Activated CD8-positive, alpha-beta memory T cell treated with anti-CD3 and anti-CD28 coated beads, Interleukin-2, amount 50 U/mL, for 1 hour (primary cell): ENCODE measurements around the gene APPBP2.
"Not testable (repeated sequence)": the region's sequence is repeated elsewhere in the genome, so short reads cannot be mapped to it uniquely, and the experiment has no call there.

ENCODE experiments used
- DNase-seq: peaks from one replicate; pipeline ENCODE4 v3.0.0-alpha.2; 2020; ENCODE audit errors: extremely low read depth

The APPBP2 gene, protein sequence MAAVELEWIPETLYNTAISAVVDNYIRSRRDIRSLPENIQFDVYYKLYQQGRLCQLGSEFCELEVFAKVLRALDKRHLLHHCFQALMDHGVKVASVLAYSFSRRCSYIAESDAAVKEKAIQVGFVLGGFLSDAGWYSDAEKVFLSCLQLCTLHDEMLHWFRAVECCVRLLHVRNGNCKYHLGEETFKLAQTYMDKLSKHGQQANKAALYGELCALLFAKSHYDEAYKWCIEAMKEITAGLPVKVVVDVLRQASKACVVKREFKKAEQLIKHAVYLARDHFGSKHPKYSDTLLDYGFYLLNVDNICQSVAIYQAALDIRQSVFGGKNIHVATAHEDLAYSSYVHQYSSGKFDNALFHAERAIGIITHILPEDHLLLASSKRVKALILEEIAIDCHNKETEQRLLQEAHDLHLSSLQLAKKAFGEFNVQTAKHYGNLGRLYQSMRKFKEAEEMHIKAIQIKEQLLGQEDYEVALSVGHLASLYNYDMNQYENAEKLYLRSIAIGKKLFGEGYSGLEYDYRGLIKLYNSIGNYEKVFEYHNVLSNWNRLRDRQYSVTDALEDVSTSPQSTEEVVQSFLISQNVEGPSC

DNA sequence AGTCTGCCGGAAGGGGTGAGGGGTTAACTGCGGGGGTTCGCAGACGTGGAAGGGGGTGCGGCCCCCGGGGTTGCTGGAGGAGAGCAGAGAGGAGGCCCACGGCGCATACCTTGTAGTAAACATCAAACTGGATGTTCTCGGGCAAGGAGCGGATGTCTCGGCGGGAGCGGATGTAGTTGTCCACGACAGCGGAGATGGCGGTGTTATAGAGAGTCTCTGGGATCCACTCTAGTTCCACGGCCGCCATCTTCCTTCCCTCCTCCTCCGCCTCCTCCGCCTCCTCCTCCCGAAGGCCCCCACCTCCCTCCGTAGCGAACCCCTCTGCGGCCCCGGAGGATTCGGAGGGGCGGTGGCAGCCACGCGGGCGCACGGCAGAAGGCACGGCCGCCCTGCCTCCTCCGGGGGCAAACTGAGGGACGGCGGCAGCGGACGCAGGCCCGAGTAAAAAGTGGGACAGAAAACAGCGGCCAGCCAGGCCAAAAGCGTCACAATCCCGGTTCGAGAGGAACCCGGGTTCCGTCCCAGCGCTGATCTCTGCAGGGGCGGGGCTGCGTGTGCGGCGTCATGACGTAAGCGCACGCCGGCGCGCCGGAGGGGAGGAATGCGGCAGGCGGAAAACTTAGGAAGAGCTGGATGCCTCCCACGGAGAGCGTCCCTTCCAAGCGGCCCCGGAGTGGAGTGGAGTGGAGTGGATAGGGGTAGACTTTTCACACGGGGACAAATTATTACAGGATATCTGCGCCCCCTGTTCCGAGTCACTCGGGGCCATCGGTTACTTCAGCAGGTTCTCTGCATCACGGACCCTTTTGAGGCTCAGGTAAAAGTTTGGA lies at the start of gene APPBP2:
APPBP2 (minus strand) TSS at position 558 of the 830 bp plus-strand sequence; CDS start at position 247, 311 bp downstream.
- DNase-seq, result peak; percentile 40

GRCh38 chr17:60573236-60574051 lies 47.4 kb upstream of the APPBP2 start:
- no peak for DNase-seq

DNA sequence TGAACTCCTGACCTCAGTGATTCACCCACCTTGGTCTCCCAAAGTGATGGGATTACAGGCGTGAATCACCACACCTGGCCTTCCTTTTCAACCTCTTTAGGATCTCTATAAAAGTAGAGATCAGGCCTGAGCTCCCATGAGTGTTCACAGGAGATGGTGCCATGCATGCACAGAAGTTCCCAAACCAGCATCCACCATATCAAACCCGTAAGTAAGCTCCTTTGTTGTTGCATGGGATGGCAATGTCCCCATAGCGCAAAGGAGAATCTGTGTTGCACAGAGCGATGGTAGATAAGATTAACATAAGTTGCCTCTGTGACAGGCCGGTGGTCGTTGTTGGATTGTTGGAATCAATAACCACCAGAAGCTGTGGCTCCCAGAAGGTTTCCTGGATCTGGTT lies 39.2 kb upstream of the APPBP2 start:
- DNase-seq, result no peak

GRCh38 chr17:60563743-60564142 lies 37.7 kb upstream of the APPBP2 start:
- DNase-seq, result no peak

DNA sequence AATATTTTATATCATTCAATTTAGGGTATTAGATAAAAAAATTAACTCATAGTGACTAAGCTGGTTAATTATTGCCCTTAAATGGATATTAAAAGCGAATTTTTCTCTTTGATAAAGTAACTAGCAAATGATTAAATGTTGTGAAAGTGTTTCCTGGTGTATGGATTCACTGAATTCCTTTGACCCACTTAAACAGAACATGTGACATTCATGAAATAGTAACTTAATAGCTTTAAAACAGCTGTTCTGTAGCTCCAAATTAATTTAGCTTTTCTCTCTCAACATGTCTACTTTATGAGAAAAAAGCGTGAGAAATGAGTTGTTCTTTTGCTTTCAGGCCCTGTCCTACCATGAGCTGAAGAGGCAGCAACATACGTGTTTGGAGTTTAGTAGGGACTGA lies 36.4 kb upstream of the APPBP2 start:
- no peak for DNase-seq

DNA sequence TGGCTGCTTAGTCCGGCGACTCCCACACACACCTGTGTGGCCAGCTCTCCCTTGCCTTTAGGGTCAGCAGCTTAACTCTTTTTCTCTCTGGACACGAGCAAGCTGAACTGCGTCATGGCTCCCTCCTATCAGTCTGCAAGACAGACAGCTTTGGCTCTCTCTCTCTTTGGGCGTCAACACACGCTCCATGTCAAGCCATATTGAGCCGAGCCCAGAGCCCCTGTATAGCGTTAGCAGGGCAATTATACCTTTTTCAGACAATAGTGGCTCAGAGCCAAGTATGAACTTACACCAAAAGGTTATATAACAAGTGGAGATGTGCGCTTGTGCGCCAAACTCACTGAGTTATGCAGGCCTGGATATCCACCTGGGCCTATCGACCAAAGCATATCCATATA lies 34.8 kb upstream of the APPBP2 start:
- no peak for DNase-seq

GRCh38 chr17:60559995-60560859 lies 34.2 kb upstream of the APPBP2 start:
- DNase-seq, result no peak

- DNase-seq, result no peak
Measured at GRCh38 chr17:60559659-60559994, 33.6 kb upstream of the APPBP2 start.

GRCh38 chr17:60557805-60558204 lies 31.8 kb upstream of the APPBP2 start:
- DNase-seq, result no peak

- no peak for DNase-seq
Measured at GRCh38 chr17:60555786-60556185, 29.7 kb upstream of the APPBP2 start.

DNA sequence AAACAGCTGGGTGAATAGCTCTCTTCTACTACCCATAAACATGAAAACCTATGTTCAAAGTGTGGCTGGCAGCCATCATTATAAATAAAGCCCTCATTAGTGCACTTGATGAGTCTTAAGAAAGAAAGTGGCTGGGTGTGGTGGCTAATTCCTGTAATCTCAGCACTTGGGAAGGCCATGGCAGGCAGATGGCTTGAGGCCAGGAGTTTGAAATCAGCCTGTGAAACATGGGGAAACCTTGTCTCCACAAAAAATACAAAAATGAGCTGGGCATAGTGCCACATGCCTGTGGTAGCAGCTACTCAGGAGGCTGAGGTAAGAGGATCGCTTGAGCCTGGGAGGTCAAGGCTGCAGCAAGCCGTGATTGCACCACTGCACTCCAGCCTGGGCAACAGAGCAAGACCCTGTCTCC lies 28.3 kb upstream of the APPBP2 start:
- DNase-seq, result no peak

GRCh38 chr17:60552255-60552654 lies 26.2 kb upstream of the APPBP2 start:
- DNase-seq, result not testable (repeated sequence)

- no peak for DNase-seq
Measured at GRCh38 chr17:60548990-60549389, 22.9 kb upstream of the APPBP2 start.

DNA sequence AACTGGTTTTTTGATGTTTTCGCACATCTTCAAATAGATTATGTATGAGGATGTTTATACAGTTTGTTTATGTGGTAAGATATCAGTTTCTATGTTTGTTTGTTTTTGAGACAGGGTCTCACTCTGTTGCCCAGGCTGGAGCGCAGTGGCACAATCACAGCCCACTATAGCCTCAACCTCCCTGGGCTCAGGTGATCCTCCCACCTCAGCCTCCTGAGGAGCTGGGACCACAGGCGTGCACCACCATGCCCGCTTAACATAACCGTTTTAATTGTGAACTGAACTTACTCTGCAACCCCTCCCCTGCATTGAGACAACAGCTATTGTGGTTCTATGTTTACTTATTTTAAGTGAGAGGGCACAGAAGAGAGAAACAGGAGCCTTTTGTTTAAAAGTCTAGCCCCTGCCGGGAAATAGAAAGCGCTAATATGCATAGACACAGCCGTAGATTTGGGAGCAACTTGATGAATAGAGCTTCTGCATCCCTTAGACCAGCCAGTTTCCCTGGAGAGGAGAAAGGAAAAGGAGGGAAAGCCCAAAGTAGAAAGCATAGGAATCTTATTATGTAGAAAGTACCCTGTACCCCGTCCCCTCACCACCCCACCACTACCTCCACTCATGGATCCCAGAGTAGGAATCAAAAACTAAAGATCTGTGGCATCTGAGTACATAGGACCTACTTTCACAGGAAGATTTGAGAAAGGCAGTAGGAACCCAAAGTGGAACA lies 19.6 kb upstream of the APPBP2 start:
- no peak for DNase-seq

DNA sequence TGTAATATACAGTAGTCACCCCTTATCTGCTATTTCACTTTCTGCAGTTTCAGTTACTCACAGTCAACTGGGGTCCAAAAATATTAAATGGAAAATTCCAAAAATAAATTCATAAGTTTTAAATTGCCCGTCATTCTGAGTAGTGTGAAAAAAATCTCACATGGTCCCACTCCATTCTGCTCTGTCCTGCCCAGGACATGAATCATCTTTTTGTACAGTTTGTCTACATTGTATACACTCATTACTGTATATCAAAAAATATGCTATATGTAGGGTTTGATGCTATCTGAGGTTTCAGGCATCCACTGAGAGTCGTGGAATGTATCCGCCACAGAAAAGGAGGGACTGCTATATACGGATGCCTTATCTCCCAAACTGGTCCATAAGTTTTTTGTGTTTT lies 16.0 kb upstream of the APPBP2 start:
- no peak for DNase-seq

- DNase-seq, result no peak
Measured at GRCh38 chr17:60540460-60540859, 14.4 kb upstream of the APPBP2 start.

GRCh38 chr17:60539807-60540206 lies 13.8 kb upstream of the APPBP2 start:
- no peak for DNase-seq

DNA sequence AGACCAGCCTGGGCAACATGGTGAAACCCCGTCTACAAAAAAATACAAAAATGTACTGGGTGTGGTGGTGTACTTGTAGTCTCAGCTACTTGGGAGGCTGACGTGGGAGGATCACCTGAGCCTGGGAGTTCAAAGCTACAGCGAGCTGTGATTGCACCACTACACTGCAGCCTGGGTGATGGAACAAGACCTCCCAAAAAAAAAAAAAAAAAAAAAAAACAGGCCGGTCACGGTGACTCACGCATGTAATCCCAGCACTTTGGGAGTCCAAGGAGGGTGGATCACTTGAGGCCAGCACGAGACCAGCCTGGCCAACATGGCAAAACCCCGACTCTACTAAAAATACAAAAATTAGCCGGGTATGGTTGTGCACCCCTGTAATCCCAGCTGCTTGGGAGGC lies 12.7 kb upstream of the APPBP2 start:
- DNase-seq, result no peak

DNA sequence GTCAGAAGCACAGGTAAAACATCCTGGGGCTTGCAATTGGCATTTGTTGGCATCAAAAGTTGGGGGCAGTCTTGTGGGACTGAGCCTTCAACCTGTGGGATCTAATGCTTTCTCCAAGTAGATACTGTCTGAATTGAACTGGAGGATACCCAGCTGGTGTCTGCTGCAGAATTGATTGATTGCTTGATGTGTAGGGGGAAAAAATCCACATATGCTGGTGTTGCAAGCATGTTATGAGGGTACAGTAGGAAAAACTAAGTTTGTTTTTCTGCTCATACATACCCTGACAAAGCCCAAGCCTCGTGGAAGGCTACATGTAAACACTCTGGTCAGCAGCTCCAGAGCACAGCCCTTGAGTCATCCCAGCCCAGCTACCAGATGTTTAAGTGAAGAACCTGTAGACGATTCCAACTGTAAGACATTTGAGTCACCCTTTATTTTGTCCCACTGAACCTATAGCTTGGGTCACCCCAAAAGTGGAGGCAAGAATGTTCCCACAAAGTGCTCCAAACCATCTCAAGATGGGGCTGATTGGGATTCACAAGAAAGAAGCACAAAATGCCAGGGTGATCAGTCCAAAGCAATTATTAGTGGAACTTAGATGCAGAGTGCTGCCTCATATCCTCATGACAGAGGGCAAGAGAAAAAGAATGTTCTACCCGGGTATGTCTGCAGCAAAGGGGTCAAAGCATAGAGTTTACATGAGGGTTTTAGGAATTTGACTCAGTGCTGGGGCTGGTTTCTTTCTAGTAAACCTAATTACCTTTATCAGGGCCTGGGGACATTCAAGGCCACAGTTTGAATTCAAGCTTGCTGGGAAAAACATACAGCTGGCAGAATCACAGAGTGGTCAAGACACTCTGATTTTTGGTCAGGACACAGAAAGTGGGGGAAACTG lies 9.6 kb upstream of the APPBP2 start:
- DNase-seq, result no peak
